IPS-18c (cell line): Measurements from ENCODE around the gene LIME1.
A peak's percentile ranks its signal among the peaks of the same experiment; 100 is the strongest.
"Not testable (repeated sequence)": the region's sequence is repeated elsewhere in the genome, so short reads cannot be mapped to it uniquely, and the experiment has no call there.

Source experiments
- H3K4me3 ChIP-seq: 2 replicates; pipeline ENCODE4 v1.7.0; 2013; ENCODE audit warnings: low read depth, mild to moderate bottlenecking, low read length, moderate library complexity; ENCODE audit not compliant: insufficient read depth
- H3K9me3 ChIP-seq: one replicate; pipeline ENCODE4 v1.6.1; 2013; ENCODE audit warnings: mild to moderate bottlenecking, low read length, moderate library complexity; ENCODE audit not compliant: control insufficient read depth, insufficient read depth

LIME1 gene

DNA sequence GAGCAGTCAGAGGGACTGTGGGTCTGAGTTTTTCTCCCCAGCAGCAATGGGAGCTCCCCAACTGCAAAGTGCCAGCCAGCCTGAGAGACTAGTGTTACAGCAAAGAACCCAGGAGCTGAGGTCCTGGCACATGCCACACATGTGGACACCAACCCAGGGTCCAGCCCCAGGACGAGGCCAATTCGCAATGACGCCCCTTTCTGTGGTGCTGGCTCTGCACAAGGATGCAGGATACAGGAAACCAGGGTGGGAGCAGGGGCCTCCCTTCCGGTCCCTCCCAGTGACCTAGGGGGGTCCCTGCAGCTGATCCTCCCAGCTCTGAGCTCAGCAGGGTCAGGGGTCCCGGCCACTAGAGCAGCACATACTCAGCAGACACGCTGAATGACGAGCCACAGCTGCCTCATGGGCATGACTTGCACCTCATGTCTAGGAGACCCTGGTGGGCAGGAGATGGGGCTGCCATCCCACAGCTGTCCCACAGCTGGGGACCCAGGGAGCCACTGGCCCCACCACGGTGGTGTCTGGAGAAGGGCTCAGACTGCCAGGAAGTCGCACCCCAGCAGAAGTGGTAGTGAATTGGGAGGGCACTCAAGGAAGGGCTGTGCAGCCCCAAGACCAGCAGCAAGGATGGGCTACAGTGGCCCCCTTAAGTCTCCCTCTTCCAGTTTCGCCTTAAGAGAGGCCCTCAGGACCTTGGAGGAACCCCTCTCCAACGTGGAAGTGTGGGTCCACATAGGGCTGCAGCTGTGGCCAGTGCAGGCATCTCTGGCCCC, 32.3 kb upstream of the LIME1 start:
- Histone ChIP-seq H3K9me3 (no peaks in the 10 kb centered on the region), H3K4me3 (no peak overlapping the region)

GRCh38 chr20:63704749-63705117, 31.7 kb upstream of the LIME1 start:
- H3K9me3 ChIP-seq = no peaks in the 10 kb centered on the region
- H3K4me3 ChIP-seq = no peak overlapping the region

GRCh38 chr20:63705232-63706026, 31.0 kb upstream of the LIME1 start:
- H3K4me3 ChIP-seq = no peak overlapping the region
- H3K9me3 ChIP-seq = no peaks in the 10 kb centered on the region

DNA sequence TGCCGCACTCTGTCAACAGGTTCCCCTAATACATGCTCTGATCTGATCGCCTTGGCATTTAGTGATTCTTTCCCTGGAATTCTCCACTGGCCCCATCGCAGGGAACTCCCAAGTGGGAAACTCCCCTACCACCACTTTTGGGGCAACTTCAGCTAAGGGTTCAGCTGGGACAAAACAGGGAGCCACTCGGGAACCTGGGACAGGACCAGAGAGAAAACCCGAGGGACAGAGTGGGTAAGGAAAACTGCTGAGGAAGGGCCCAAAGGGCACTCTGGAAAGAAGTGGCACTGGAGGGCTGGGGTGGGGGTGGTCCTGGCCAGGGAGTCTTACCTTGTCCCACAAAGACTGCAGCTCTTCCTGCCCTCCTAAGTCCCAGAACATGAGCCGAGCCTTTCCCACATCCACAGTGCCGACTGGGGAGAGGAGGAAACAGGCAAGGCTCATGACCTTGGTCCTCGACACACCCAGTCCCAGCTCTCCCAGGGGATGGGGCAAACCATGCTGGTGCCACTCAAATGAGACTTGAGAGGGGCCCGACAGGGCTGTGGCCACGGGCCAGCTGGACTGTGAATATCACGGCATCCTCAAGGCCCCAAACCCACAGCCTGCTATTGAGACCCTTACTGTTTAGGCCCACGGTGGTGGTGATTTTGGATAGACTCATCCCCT, 30.3 kb upstream of the LIME1 start:
- Histone ChIP-seq H3K9me3 (no peaks in the 10 kb centered on the region), H3K4me3 (no peak overlapping the region)

DNA sequence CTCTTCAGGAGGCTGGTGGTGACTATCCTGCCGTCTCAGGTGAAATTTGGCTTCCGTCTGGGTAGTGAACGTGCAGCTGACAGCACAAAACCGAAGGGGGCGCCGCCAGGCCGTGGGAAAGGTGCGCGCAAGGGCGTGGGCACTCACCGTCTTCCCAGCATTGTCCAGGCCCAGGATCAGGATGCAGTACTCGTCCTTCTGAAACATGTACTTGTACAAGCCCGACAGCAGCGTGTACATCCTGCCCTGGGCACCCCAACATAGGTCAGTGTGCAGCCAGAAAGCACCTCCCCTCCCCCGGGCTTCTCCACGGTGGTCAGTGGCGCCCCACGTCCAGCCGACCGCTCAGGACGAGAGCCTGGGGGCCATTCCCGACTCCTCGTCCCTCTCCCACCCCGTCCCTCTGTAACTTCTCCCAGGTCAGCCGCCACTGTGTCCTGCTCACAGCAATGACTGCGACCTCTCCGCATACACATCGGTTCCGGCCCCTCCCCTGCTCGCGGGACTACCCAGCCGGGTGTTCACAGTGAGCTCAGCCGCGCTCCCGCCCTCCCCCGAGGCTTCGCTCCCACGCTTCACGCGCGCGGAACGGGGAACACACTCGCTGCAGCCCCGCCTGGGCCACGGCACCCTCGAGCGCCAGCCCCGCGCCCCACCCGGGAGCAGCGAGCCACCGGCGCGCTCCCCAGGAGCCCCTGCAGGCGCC, 29.5 kb upstream of the LIME1 start:
- H3K9me3 ChIP-seq = no peaks in the 10 kb centered on the region
- peak overlapping the region; percentile 90 for H3K4me3 ChIP-seq

DNA sequence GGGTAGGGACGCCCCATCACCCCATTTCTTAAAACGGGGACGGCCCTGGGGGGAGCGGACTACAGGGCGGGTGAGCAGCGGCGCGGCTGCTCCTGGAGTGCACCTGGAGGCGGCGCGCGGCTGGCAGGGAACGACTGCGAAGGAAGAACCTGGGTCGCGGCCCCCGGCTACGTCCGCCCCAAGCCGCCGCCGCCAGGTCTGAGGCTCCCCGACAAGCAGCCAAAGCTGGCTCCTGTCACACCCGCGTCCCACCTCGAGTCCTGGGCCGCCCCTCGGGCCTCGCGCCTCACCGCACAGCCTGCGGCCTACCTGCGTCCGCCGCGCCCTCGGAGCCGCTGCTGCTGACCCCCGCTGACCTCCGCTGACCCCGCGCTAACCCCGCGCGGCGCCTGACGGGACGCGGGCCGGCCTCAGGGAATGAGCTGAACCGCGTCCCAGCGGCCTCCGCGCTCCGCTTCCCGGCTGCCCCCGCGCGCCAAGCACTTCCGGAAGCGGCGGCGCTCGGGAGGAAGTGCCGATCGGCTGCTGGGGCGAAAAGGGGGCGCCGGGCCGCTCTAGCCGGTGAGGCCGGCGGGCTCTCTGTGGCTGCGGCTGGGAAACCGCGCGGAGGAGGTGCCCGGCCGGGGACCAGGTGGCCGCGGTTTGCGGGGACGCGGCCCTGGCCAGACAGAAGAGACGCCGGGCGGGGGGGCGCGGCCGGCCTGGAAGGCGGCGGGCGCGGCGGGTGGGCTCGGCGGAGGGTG, 28.7 kb upstream of the LIME1 start, which contains the start of the genes ARFRP1 and ZGPAT:
Gene ARFRP1 (minus strand): TSS at position 419 of the 743 bp plus-strand sequence. CDS start 885 bp downstream, outside the sequence.
Gene ZGPAT (plus strand): TSS at position 482 of the 743 bp plus-strand sequence. CDS start 542 bp downstream, outside the sequence.
- no peaks in the 10 kb centered on the region for H3K9me3 ChIP-seq
- peak within 1 kb of the TSS; percentile 90 for H3K4me3 ChIP-seq

DNA sequence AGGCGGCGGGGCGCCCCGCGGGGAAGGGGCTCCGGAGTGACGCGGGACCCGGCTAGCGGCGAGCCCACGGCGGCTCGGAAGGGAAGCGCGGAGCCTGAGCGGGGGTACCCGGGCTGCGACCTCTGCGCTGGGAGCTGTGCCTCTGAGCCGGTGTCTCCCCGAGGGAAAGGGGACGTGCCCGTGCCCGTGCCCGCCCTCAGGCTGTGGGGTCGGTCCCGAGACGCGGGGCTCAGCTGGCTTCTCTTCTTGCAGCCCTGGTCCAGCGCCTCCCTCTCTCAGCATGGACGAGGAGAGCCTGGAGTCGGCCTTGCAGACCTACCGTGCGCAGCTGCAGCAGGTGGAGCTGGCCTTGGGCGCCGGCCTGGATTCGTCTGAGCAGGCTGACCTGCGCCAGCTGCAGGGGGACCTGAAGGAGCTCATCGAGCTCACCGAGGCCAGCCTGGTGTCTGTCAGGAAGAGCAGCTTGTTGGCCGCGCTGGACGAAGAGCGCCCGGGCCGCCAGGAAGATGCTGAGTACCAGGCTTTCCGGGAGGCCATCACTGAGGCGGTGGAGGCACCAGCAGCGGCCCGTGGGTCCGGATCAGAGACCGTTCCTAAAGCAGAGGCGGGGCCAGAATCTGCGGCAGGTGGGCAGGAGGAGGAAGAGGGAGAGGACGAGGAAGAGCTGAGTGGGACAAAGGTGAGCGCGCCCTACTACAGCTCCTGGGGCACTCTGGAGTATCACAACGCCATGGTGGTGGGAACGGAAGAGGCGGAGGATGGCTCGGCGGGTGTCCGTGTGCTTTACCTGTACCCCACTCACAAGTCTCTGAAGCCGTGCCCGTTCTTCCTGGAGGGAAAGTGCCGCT, 27.9 kb upstream of the LIME1 start:
- H3K9me3 ChIP-seq = no peaks in the 10 kb centered on the region
- H3K4me3 ChIP-seq = peak overlapping the region; percentile 90

DNA sequence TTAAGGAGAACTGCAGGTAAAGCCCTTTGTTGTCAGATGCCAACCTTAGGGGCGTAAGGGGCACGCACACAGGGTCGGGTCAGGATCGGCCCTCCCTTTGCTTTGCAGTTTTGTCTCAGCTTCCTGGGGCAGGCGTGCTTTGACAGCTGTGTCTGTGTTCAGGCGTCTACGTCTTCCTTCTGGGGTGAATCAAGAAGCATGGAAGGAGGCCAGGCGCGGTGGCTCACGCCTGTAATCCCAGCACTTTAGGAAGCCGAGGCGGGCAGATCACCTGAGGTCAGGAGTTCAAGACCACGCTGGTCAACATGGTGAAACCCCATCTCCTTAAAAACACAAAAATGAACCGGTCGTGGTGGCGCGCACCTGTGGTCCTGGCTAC, 27.3 kb upstream of the LIME1 start:
- Histone ChIP-seq H3K9me3 (no peaks in the 10 kb centered on the region), H3K4me3 (peak overlapping the region; percentile 90)

DNA sequence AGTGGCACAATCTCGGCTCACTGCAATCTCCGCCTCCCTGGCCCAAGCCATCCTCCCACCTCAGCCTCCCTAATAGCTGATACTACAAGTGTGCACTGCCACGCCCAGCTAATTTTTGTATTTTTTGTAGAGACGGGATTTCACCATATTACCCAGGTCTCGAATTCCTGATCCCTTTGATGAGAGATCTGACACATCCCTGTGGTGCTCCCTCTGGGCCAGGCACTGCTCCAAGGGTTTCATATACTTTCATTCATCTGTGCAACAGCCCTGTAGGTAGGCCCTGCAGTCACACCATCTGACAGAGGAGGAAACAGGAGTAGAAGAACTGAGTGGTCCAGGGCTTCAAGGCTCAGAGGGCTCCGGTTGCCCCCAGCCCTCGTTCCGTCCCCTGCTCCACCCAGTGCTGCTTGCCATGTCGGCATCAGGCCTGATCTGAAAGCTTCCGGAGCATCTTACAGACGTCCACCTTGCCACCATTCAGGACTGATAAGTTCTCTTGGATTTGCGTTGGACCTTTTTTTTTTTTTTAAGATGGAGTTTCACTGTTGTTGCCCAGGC, 25.3 kb upstream of the LIME1 start:
- H3K9me3 ChIP-seq = no peaks in the 10 kb centered on the region
- no peak overlapping the region for H3K4me3 ChIP-seq

DNA sequence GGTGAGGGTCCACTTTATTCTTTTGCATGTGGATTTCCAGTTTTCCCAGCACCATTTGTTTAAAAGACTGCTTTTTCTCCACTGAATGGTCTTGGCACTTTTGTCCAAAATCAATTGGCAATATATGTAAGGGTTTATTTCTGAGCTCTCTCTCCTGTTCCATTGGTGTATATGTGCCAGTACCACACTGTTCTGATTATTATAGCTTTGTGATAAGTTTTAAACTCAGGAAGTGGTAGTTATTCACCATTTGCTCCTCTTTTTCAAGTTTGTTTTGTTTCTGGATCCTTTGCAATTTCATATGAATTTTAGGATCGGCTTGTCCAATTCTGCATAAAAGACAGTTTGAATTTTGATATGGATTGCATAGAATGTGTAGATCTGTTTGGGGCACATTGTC, 24.3 kb upstream of the LIME1 start:
- Histone ChIP-seq H3K4me3 (no peak overlapping the region), H3K9me3 (no peaks in the 10 kb centered on the region)

DNA sequence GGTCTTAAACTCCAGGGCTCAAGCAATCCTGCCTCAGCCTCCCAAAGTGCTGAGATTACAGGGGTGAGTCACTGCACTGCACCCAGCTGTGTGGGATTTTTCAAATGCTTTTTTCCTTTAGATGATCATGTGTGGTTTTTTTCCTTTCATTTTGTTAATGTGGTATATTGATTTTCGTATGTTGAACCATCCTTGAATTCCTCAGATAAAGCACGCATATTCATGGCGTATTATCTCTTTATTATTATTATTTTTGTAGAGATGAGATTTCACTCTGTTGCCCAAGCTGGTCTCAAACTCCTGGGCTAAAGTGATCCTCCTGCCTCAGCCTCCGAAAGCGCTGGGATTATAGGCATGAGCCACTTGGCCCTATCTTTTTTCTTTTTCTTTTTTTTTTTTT, 21.6 kb upstream of the LIME1 start:
- Histone ChIP-seq H3K4me3 (no peak overlapping the region), H3K9me3 (no peaks in the 10 kb centered on the region)

DNA sequence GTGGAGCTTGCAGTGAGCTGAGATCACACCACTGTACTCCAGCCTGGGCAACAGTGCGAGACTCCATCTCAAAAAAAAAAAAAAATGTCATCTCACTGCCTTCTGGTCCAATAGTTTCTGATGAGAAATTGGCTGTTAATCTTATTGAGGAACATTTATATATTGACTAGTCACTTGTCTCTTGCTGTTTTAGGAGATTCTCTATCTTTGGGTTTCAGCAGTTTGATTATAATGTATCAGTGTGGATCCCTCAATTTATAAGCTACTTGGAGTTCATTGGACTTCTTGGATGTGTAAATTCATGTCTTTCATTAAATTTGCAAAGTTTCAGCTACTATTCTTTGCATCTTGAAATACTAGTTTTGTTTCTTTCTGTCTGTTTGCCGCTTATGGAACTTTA, 17.5 kb upstream of the LIME1 start:
- H3K9me3 ChIP-seq = no peaks in the 10 kb centered on the region

DNA sequence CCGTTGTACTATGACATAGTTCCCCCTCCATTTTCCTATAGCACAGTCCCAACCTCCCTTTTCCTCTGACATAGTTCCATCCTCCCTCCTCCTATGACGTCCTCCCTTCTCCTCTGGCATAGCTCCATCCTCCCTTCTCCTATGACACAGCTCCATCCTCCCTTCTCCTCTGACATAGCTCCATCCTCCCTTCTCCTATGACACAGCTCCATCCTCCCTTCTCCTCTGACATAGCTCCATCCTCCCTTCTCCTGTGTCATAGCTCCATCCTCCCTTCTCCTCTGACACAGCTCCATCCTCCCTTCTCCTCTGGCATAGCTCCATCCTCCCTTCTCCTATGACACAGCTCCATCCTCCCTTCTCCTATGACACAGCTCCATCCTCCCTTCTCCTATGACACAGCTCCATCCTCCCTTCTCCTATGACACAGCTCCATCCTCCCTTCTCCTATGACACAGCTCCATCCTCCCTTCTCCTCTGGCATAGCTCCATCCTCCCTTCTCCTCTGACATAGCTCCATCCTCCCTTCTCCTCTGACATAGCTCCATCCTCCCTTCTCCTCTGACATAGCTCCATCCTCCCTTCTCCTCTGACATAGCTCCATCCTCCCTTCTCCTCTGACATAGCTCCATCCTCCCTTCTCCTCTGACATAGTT, 13.4 kb upstream of the LIME1 start:
- H3K9me3 ChIP-seq, H3K4me3 ChIP-seq: not testable (repeated sequence)

More for the DNA sequence above, 17.5 kb upstream of the LIME1 start:
- H3K4me3 ChIP-seq = no peak overlapping the region

GRCh38 chr20:63730189-63730733, 6.2 kb upstream of the LIME1 start:
- not testable (repeated sequence) for H3K4me3 ChIP-seq, H3K9me3 ChIP-seq

DNA sequence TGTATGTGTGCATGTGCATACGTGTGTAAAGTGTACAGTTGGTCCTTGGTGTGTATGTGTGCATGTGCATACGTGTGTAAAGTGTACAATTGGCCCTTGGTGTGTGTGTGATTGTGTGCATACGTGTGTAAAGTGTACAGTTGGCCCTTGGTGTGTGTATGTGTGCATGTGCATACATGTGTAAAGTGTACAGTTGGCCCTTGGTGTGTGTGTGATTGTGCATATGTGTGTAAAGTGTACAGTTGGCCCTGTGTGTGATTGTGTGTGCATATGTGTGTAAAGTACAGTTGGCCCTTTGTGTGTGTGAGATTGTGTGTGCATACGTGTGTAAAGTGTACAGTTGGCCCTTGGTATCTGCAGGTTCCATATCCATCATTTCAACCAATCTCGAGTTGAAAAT, 5.1 kb upstream of the LIME1 start:
- H3K9me3 ChIP-seq = no peaks in the 10 kb centered on the region
- no peak overlapping the region for H3K4me3 ChIP-seq
